GM19468 (cell line): ENCODE measurements around the gene FNBP1.

ENCODE experiments used
- ATAC-seq: cut with Tn5 transposase; IDR thresholded peaks from one replicate; pipeline ENCODE4 v1.9.1; 2021; ENCODE audit warnings: mild to moderate bottlenecking, moderate library complexity, moderate number of reproducible peaks; ENCODE audit not compliant: unreplicated experiment; ENCODE audit errors: extremely low read depth

FNBP1 gene

GRCh38 chr9:130042885-130043653, at the start of gene FNBP1:
Gene FNBP1, minus strand, starts transcription at chr9:130043189. Its CDS starts 214 bp downstream, at chr9:130042975.
- no peak for ATAC-seq

GRCh38 chr9:130090915-130091314, 47.9 kb upstream of the FNBP1 start:
- ATAC-seq, result no peak

- no peak for ATAC-seq
Observed at GRCh38 chr9:130089141-130089540, 46.2 kb upstream of the FNBP1 start.

- no peak for ATAC-seq
Observed at GRCh38 chr9:130088051-130088450, 45.1 kb upstream of the FNBP1 start.

- no peak for ATAC-seq
Observed at GRCh38 chr9:130084337-130084736, 41.3 kb upstream of the FNBP1 start.

- no peak for ATAC-seq
Observed at GRCh38 chr9:130078547-130078946, 35.6 kb upstream of the FNBP1 start.

GRCh38 chr9:130073373-130073772, 30.4 kb upstream of the FNBP1 start:
- no peak for ATAC-seq

- ATAC-seq, result no peak
Observed at GRCh38 chr9:130072515-130073235, 29.7 kb upstream of the FNBP1 start.

- no peak for ATAC-seq
Observed at GRCh38 chr9:130069048-130069447, 26.1 kb upstream of the FNBP1 start.

- no peak for ATAC-seq
Observed at GRCh38 chr9:130064621-130065020, 21.6 kb upstream of the FNBP1 start.

GRCh38 chr9:130062750-130063149, 19.8 kb upstream of the FNBP1 start:
- no peak for ATAC-seq

GRCh38 chr9:130060296-130060695, 17.3 kb upstream of the FNBP1 start:
- ATAC-seq, result no peak

GRCh38 chr9:130058887-130059286, 15.9 kb upstream of the FNBP1 start:
- ATAC-seq, result no peak

- ATAC-seq, result no peak
Observed at GRCh38 chr9:130058154-130058553, 15.2 kb upstream of the FNBP1 start.

GRCh38 chr9:130054820-130055219, 11.8 kb upstream of the FNBP1 start:
- no peak for ATAC-seq

GRCh38 chr9:130054325-130054786, 11.4 kb upstream of the FNBP1 start:
- ATAC-seq, result no peak

GRCh38 chr9:130053504-130054324, 10.7 kb upstream of the FNBP1 start, which contains the start of gene GPR107:
Gene GPR107, plus strand, starts transcription at chr9:130053906. Its CDS starts 27 bp downstream, at chr9:130053933.
- ATAC-seq, result no peak

- ATAC-seq, result no peak
Observed at GRCh38 chr9:130053109-130053503, 10.1 kb upstream of the FNBP1 start.

- ATAC-seq, result no peak
Observed at GRCh38 chr9:130051855-130052254, 8.9 kb upstream of the FNBP1 start.

GRCh38 chr9:130050462-130050861, 7.5 kb upstream of the FNBP1 start:
- no peak for ATAC-seq
